ENCODE results near the gene AIFM1.

Gene AIFM1

DNA sequence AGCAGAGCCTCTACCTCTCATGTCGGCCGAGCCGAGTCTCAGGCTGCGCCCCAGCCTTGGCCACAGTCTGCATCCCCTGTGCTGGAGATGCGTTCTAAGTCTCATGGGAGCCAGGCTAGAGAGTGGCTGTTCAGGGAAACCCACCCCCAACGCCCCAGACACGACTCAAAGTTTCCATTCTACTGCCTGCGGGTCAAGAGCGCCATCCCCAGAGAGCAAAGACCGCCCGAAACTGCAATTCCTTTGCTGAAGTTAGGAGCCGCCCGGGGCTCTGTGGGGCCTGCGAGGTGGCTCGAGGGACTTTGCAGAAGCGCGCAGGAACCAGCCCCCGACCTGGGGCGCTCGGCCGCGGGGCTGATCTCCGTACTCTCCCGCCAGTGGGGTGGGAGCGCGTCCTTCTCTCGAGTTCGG, 45.3 kb downstream of the AIFM1 start:
- Histone ChIP-seq H3K4me1 (ENCODE audit: control insufficient read depth in 1 of 2, insufficient read depth in 2 of 2, low read length in 2 of 2) (peaks cover 32 to 44% of the 10 kb centered on the region in 2 experiments), H3K18ac (ENCODE audit: low read length) (peak overlapping the region; percentile 80), H3K36me3 (ENCODE audit: control insufficient read depth in 1 of 2, insufficient read depth in 2 of 2, low read length in 2 of 2) (no peaks in the 10 kb centered on the region), H2AK5ac (ENCODE audit: low read length) (no peak overlapping the region), H3K9me3 (ENCODE audit: insufficient read depth, low read depth, low read length) (no peaks in the 10 kb centered on the region), H3K14ac (ENCODE audit: low read length) (no peak overlapping the region), H3K27me3 (ENCODE audit: insufficient read depth, low read length) (no peaks in the 10 kb centered on the region), H4K8ac (ENCODE audit: low read depth, low read length) (peak overlapping the region; percentile 83), H3K9ac (ENCODE audit: low read length) (no peak overlapping the region), H4K91ac (ENCODE audit: low read depth, low read length) (peak overlapping the region; percentile 81), H2BK5ac (ENCODE audit: low read depth, low read length, poor library complexity) (no peak overlapping the region), H3K4ac (ENCODE audit: low read depth, low read length) (no peak overlapping the region), H3K79me1 (ENCODE audit: low read length) (peaks cover 27% of the 10 kb centered on the region), H2BK120ac (ENCODE audit: insufficient read depth, low read length, poor library complexity) (peak overlapping the region; percentile 85), H3K4me2 (ENCODE audit: low read length) (peak overlapping the region; percentile 83), H2AFZ (ENCODE audit: insufficient read depth, low read length, poor library complexity) (peak overlapping the region; percentile 67), H2BK12ac (ENCODE audit: low read length) (peak overlapping the region; percentile 58), H3K27ac (ENCODE audit: low read depth, low read length) (peak overlapping the region; percentile 83), H3K79me2 (ENCODE audit: control insufficient read depth, insufficient read depth, low read length, poor library complexity) (peaks cover 2% of the 10 kb centered on the region), H3K4me3 (ENCODE audit: low read depth, low read length) (peak overlapping the region; percentile 58), H4K12ac (ENCODE audit: low read depth, low read length) (peak overlapping the region; percentile 88), H3K23ac (ENCODE audit: low read length) (no peak overlapping the region)
- peak in 1 of 2 donors; percentile 58 for DNase-seq
- no CpG with 5 or more reads among the region's 28 CpGs for WGBS (ENCODE audit: extremely low coverage, insufficient coverage, insufficient read length)

DNA sequence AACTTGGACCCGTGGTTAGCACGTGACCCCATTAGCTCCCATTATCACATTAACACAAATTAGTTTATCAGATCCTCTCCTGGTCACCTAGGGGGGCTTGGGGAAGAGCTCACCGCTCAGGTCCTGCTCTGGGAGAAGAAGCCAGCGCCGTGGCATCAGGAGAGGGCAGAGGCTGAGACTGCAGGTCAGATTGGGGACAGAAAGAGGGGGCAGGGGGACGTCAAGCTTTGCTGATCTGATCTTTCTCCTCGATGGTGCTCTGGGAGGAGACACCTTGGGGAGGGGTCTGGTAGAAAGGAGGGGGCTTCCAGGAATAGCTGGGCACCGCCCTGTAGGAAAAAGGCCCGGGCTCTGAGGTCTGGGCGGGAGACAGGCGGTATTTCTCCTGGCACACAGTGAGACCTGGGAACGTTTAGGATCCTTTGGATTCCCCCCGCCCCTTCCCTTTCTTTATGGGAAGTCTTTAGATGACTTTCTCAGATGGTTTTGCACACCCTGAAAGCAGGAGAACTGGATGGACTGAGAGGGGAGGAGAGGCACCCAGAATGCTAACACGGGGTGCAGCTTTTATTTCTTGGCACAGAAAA, 46.2 kb downstream of the AIFM1 start:
- no peaks in the 10 kb centered on the region for H3K27me3 ChIP-seq (ENCODE audit: insufficient read depth, low read length)
- H4K12ac ChIP-seq (ENCODE audit: low read depth, low read length), result no peak overlapping the region
- H3K4me1 ChIP-seq (ENCODE audit: control insufficient read depth in 1 of 2, insufficient read depth in 2 of 2, low read length in 2 of 2), result peaks cover 26 to 36% of the 10 kb centered on the region in 2 experiments
- no peak overlapping the region for H3K4ac ChIP-seq (ENCODE audit: low read depth, low read length)
- H3K79me1 ChIP-seq (ENCODE audit: low read length), result peaks cover 21% of the 10 kb centered on the region
- no peak overlapping the region for H2BK5ac ChIP-seq (ENCODE audit: low read depth, low read length, poor library complexity)
- H2AFZ ChIP-seq (ENCODE audit: insufficient read depth, low read length, poor library complexity), result no peak overlapping the region
- H2BK120ac ChIP-seq (ENCODE audit: insufficient read depth, low read length, poor library complexity), result peak overlapping the region; percentile 75
- no peak overlapping the region for H3K9ac ChIP-seq (ENCODE audit: low read length)
- H3K27ac ChIP-seq (ENCODE audit: low read depth, low read length), result peak overlapping the region; percentile 48
- H2AK5ac ChIP-seq (ENCODE audit: low read length), result no peak overlapping the region
- H4K91ac ChIP-seq (ENCODE audit: low read depth, low read length), result peak overlapping the region; percentile 38
- H4K8ac ChIP-seq (ENCODE audit: low read depth, low read length), result no peak overlapping the region
- H3K4me3 ChIP-seq (ENCODE audit: low read depth, low read length), result no peak overlapping the region
- H3K36me3 ChIP-seq (ENCODE audit: control insufficient read depth in 1 of 2, insufficient read depth in 2 of 2, low read length in 2 of 2), result no peaks in the 10 kb centered on the region
- H3K18ac ChIP-seq (ENCODE audit: low read length), result no peak overlapping the region
- no CpG with 5 or more reads among the region's 14 CpGs for WGBS (ENCODE audit: extremely low coverage, insufficient coverage, insufficient read length)
- H3K23ac ChIP-seq (ENCODE audit: low read length), result no peak overlapping the region
- peaks cover 2% of the 10 kb centered on the region for H3K79me2 ChIP-seq (ENCODE audit: control insufficient read depth, insufficient read depth, low read length, poor library complexity)
- peak overlapping the region; percentile 5 for H2BK12ac ChIP-seq (ENCODE audit: low read length)
- no peaks in the 10 kb centered on the region for H3K9me3 ChIP-seq (ENCODE audit: insufficient read depth, low read depth, low read length)
- H3K4me2 ChIP-seq (ENCODE audit: low read length), result no peak overlapping the region
- DNase-seq, result no peak
- no peak overlapping the region for H3K14ac ChIP-seq (ENCODE audit: low read length)

DNA sequence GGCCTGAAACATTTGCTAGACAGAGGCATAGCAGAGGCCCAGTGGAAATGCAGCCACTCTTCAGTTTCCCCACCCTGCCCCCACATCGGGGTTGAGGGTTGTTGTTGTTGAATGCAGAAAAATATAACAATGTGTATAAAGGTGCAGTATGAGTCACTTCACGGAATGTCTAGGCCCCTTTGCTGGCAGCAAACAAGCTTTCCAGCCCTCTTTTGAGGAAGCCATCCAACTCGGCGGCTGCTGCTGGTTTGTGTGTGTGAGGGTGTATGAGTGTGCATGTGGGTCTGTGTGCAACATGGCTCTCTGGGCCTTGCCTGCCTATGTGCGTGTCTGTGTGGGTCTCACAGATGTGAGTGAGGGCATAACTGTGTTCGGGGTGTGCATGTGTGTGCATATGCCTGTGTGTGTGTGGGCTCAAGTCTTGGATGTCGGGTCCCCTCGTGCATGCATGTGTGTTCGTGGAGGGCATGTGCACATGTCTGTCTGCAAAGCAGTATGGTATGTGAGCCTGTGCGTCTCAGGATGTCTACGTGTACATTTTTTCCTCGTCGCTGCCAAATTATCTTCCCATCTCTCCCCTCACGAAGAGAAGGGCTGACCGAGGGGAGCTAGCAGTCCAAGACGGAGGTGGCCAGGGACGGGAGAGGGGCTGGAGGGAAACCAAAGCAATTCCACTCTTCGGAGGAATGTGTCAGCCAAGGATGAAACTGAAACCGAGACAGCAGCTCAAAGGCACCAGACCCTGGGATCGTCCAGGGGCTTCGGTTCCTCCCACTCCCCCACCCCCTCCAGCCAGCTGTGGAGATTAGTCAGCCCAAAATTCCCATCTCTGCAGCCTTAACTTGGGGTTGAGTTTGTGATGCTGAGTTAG, 47.0 kb downstream of the AIFM1 start:
- peak overlapping the region; percentile 36 for H4K12ac ChIP-seq (ENCODE audit: low read depth, low read length)
- peaks cover 19% of the 10 kb centered on the region for H3K79me1 ChIP-seq (ENCODE audit: low read length)
- H3K23ac ChIP-seq (ENCODE audit: low read length), result no peak overlapping the region
- peak overlapping the region; percentile 4 for H3K4me2 ChIP-seq (ENCODE audit: low read length)
- no peak overlapping the region for H2AK5ac ChIP-seq (ENCODE audit: low read length)
- peak overlapping the region; percentile 66 for H2BK12ac ChIP-seq (ENCODE audit: low read length)
- peak; percentile 76 to 81 for DNase-seq
- no peaks in the 10 kb centered on the region for H3K27me3 ChIP-seq (ENCODE audit: insufficient read depth, low read length)
- H3K9ac ChIP-seq (ENCODE audit: low read length), result no peak overlapping the region
- WGBS (ENCODE audit: extremely low coverage, insufficient coverage, insufficient read length), result no CpG with 5 or more reads among the region's 21 CpGs
- no peak overlapping the region for H2AFZ ChIP-seq (ENCODE audit: insufficient read depth, low read length, poor library complexity)
- H3K4me1 ChIP-seq (ENCODE audit: control insufficient read depth in 1 of 2, insufficient read depth in 2 of 2, low read length in 2 of 2), result peaks cover 26 to 34% of the 10 kb centered on the region in 2 experiments
- H3K4me3 ChIP-seq (ENCODE audit: low read depth, low read length), result no peak overlapping the region
- H3K4ac ChIP-seq (ENCODE audit: low read depth, low read length), result no peak overlapping the region
- peak overlapping the region; percentile 57 for H3K27ac ChIP-seq (ENCODE audit: low read depth, low read length)
- no peaks in the 10 kb centered on the region for H3K36me3 ChIP-seq (ENCODE audit: control insufficient read depth in 1 of 2, insufficient read depth in 2 of 2, low read length in 2 of 2)
- peak overlapping the region; percentile 62 for H4K91ac ChIP-seq (ENCODE audit: low read depth, low read length)
- peak overlapping the region; percentile 7 for H4K8ac ChIP-seq (ENCODE audit: low read depth, low read length)
- H3K79me2 ChIP-seq (ENCODE audit: control insufficient read depth, insufficient read depth, low read length, poor library complexity), result peaks cover 2% of the 10 kb centered on the region
- peak overlapping the region; percentile 68 for H2BK5ac ChIP-seq (ENCODE audit: low read depth, low read length, poor library complexity)
- peak overlapping the region; percentile 56 for H3K18ac ChIP-seq (ENCODE audit: low read length)
- peak overlapping the region; percentile 66 for H3K14ac ChIP-seq (ENCODE audit: low read length)
- H2BK120ac ChIP-seq (ENCODE audit: insufficient read depth, low read length, poor library complexity), result no peak overlapping the region
- H3K9me3 ChIP-seq (ENCODE audit: insufficient read depth, low read depth, low read length), result no peaks in the 10 kb centered on the region

DNA sequence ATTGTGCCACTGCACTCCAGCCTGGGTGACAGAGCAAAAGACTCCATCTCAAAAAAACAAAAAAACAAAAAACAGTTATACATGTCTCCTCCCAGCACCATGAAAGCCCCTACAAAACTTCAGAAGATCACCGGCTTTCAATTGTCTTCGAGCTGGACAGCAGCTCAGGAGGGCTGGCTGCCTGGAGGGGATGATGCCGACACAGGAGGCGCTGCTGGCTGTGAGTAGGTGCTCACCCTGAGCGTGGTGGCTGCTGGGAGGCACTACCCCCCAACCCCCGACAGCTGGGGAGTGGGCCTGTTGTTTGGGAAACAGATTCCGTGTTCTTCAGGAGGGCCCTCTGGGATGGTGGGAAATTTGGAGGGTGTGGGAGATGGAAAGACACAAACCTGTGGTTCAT, 48.5 kb downstream of the AIFM1 start:
- H4K8ac ChIP-seq (ENCODE audit: low read depth, low read length), result no peak overlapping the region
- H3K18ac ChIP-seq (ENCODE audit: low read length), result no peak overlapping the region
- H3K4me2 ChIP-seq (ENCODE audit: low read length), result no peak overlapping the region
- no peak overlapping the region for H2BK5ac ChIP-seq (ENCODE audit: low read depth, low read length, poor library complexity)
- H4K91ac ChIP-seq (ENCODE audit: low read depth, low read length), result peak overlapping the region; percentile 21
- no peak overlapping the region for H2BK120ac ChIP-seq (ENCODE audit: insufficient read depth, low read length, poor library complexity)
- H3K23ac ChIP-seq (ENCODE audit: low read length), result no peak overlapping the region
- no peaks in the 10 kb centered on the region for H3K9me3 ChIP-seq (ENCODE audit: insufficient read depth, low read depth, low read length)
- H2AFZ ChIP-seq (ENCODE audit: insufficient read depth, low read length, poor library complexity), result no peak overlapping the region
- no peak overlapping the region for H3K14ac ChIP-seq (ENCODE audit: low read length)
- peaks cover 19% of the 10 kb centered on the region for H3K79me1 ChIP-seq (ENCODE audit: low read length)
- H3K4me3 ChIP-seq (ENCODE audit: low read depth, low read length), result no peak overlapping the region
- peaks cover 23 to 32% of the 10 kb centered on the region in 2 experiments for H3K4me1 ChIP-seq (ENCODE audit: control insufficient read depth in 1 of 2, insufficient read depth in 2 of 2, low read length in 2 of 2)
- no peak overlapping the region for H4K12ac ChIP-seq (ENCODE audit: low read depth, low read length)
- no peak overlapping the region for H3K4ac ChIP-seq (ENCODE audit: low read depth, low read length)
- no peak overlapping the region for H3K9ac ChIP-seq (ENCODE audit: low read length)
- no CpG with 5 or more reads among the region's 7 CpGs for WGBS (ENCODE audit: extremely low coverage, insufficient coverage, insufficient read length)
- no peak overlapping the region for H2AK5ac ChIP-seq (ENCODE audit: low read length)
- H3K27me3 ChIP-seq (ENCODE audit: insufficient read depth, low read length), result no peaks in the 10 kb centered on the region
- no peak for DNase-seq
- H3K36me3 ChIP-seq (ENCODE audit: control insufficient read depth in 1 of 2, insufficient read depth in 2 of 2, low read length in 2 of 2), result no peaks in the 10 kb centered on the region
- no peak overlapping the region for H2BK12ac ChIP-seq (ENCODE audit: low read length)
- peaks cover 2% of the 10 kb centered on the region for H3K79me2 ChIP-seq (ENCODE audit: control insufficient read depth, insufficient read depth, low read length, poor library complexity)
- no peak overlapping the region for H3K27ac ChIP-seq (ENCODE audit: low read depth, low read length)
